ENCODE data around the gene ATP11B.

Gene ATP11B

DNA sequence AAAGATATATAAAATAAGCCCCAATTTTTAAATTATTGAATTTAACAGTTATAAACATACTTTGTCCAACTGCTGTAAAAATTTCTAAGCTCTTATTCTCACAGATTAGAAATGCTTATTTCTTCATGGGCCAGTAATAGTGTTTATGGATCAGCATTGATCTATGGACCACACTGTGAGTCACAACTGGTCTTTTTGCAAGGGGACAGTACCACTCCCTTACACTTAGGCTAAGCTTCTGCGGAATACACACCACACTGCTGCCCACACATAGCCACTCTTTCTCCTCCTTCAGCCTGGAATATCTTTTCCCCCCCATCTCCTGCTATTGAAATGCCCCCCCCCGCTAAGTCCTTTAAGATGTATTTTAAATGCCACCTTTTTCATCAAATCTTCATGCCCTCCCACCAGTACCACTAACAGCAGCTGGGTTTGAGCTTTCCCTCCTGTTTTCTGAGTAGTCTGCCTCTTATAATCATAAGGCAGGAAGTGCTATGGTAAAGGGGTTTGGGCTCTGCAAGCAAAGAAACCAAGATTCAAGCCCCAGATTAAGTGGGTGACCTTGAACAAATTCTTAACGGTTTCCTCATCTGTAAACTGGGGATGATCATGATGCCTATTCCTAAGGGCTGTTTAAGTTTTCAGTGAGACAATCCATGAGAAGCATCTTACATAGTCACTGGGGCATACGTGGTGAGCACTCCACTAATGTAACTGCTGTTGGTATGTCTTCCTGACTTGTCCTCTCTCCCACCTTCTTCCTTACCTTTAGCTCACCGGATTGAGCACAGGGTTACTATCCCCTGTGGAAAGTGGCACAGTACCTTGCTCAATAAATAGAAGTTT is 117.9 kb downstream of the ATP11B start:
- DNase-seq (ENCODE audit: low read depth, low spot score), result no peak

DNA sequence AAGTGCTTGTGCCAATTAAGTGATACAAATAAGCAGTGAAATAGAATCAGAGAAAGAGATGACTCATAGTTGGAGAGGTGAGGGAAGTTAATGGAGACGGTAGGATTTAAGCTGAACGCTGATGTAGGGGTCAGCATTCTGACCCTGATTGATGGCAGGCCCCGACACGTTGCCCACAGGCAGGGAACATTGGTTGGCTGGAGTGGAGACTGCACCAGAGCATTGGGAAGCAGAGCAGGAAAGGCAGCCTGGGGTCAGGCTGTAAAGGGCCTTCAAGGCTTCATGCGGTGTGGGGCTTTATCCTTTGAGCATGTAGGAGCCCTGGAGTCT is 118.4 kb downstream of the ATP11B start:
- DNase-seq (ENCODE audit: low read depth, low spot score), result no peak

DNA sequence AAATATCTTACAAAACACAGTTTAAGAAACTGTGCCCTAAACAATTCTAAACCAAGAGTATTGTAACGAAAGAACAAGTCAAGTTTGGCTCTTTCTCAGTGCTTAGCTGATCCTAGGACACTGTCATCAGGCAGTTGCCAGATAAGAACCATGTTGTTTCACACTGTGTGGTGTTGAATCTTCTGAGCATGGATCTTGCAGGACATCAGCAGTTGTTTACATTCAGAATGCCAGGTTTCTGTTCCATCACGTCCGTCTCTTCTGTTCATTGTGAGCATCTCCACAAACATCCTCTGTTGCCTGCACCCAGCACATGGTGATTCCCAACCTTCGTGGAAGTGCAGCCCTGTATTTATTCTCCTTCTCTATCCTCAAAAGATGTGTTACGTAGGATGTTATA is 119.2 kb downstream of the ATP11B start:
- no peak for DNase-seq (ENCODE audit: low read depth, low spot score)

DNA sequence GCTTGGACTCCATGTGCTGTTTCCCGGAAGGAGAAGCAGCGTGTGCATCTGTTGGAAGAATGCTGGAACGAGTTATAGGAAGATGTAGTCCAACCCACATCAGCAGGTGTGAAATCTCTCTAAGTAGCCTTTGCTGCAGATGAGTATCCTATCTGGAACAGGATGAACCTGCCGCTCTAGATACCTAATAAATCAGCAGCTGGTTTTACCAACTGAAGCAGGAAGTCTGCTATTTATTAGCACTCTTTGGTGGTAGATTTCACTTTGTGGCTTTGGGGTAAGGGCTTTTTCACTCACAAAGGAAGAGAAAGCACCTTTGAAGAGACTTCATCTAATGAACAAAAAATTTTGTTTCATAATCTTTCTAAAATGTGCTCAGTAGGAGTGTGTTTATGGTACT is 120.6 kb downstream of the ATP11B start:
- DNase-seq (ENCODE audit: low read depth, low spot score), result no peak

DNA sequence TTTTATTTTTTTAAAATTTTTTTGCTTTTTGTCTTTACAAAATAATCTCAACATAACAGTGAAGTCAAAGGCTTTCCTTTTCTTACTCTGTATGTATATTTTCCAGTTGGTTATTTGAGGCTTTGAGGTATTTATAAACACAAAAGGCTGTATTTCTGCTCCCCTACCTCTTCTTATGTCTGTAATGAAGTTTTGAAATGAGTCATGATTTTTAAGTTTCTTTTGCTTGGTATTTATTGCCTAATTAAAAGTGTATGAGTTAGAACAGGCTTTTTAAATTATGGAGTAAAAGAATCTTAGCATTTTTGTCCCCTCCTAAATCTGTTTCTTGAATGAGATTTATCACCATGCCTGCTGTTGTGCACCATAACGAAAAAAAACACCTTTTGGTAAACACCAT is 121.0 kb downstream of the ATP11B start:
- no peak for DNase-seq (ENCODE audit: low read depth, low spot score)

DNA sequence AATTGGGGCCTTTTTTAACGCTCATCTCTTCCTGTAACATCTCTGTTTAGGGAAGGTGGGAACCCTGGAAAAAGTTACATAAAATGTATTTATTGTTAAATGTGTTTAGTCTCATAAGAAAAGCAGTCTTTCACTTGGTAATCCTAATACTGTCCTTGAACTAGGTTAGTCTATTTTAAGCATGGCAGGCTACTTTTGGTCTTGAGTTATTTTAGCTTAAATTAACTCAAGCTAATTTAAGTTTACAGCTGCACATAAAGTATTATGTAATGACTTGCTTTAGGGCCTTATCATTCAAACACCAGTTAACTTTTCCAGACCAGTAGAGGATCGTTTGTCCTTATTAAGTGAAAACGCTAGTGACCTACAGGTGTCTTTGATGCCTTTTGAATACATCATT is 123.8 kb downstream of the ATP11B start:
- DNase-seq (ENCODE audit: low read depth, low spot score), result no peak

GRCh38 chr3:182919866-182920357 is 126.6 kb downstream of the ATP11B start:
- no peak for DNase-seq (ENCODE audit: low read depth, low spot score)

DNA sequence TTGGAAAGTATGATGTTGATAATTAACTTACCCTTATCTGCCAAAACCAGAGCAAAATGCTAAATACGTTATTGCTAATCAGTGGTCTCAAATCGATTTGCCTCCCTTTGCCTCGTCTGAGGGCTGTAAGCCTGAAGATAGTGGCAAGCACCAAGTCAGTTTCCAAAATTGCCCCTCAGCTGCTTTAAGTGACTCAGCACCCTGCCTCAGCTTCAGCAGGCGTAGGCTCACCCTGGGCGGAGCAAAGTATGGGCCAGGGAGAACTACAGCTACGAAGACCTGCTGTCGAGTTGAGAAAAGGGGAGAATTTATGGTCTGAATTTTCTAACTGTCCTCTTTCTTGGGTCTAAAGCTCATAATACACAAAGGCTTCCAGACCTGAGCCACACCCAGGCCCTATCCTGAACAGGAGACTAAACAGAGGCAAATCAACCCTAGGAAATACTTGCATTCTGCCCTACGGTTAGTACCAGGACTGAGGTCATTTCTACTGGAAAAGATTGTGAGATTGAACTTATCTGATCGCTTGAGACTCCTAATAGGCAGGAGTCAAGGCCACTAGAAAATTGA is 127.3 kb downstream of the ATP11B start:
- DNase-seq (ENCODE audit: low read depth, low spot score), result no peak

DNA sequence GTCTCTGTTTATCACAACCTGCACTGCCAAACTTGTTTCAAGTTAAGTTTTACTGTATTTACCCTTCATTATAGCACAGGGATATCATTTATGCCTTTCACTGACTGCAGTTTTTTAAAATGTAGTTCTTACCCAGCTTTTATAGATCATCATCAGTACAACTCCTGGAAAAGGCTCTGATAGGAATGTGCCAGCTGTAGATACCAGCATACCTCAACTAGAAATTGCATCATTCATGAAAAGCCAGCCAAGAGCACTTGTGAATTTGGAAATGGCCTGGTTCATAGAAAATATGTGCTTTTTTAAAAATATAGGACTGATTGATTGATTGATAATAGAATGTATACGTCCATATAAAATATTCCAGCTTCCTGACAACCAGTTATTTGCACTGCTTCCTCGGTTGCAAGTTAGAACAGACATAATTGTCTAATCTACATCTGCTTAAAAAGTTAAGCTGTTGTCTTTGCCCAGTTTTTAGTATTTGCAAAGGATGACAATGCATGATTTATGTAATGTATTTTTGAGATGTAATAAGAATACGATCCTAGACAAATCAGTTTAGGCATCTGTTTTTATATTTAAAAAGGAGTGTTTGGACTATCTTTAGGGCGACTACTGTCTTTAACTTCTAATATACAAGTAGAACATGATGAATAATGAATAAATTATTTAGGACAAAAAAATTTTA is 128.5 kb downstream of the ATP11B start:
- DNase-seq (ENCODE audit: low read depth, low spot score), result no peak

DNA sequence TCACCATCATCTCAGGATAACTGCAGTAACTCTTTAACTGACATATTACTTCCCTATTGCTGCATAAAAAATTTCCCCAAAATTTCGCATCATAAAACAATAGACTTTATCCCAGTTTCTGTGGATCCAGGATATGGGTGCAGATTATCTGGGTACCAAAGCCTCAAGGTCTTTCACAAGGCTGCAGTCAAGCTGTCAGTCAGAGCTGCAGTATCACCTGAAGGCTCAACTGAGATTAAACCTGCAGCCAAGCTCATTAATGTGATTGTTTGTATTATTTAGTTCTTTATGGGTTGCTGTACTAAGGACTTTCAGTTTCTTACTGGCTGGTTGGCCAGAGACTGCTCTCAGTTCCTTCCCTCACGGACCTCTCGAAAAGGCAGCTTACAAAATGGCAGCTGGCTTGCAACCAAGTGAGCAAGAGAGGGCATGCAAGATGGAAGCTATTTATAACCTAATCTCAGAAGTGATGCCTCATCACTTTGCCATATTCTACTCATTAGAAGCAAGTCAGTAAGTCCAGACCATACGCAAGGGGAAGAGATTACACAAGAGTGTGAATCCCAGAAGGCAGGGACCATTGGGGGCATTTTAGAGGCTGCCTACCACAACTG is 132.1 kb downstream of the ATP11B start:
- no peak for DNase-seq (ENCODE audit: low read depth, low spot score)

DNA sequence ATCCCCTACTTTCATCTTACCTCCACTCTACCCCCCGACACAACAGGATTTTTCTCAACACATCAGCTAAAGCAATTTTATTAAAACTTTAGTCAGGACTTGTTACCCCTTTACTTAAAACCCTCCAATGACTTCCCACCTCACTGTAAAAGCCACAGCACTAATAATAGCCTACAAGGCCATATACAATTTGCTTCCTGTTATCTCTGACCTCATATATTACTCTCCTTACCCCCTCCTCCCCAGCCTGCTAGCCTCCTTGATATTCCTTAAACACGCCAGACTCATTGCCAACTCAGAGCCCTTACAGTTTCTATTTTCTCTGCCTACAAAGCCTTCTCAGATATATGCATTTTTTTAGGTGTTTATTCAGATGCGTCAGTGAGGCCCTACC is 132.6 kb downstream of the ATP11B start:
- DNase-seq (ENCODE audit: low read depth, low spot score), result no peak

GRCh38 chr3:182935803-182936202 is 142.5 kb downstream of the ATP11B start:
- DNase-seq (ENCODE audit: low read depth, low spot score), result no peak

GRCh38 chr3:182936239-182936917 is 143.1 kb downstream of the ATP11B start:
- no peak for DNase-seq (ENCODE audit: low read depth, low spot score)

GRCh38 chr3:182936918-182937285 is 143.6 kb downstream of the ATP11B start:
- DNase-seq (ENCODE audit: low read depth, low spot score), result no peak

- no peak for DNase-seq (ENCODE audit: low read depth, low spot score)
Measured at GRCh38 chr3:182937293-182938051, 144.2 kb downstream of the ATP11B start.

DNA sequence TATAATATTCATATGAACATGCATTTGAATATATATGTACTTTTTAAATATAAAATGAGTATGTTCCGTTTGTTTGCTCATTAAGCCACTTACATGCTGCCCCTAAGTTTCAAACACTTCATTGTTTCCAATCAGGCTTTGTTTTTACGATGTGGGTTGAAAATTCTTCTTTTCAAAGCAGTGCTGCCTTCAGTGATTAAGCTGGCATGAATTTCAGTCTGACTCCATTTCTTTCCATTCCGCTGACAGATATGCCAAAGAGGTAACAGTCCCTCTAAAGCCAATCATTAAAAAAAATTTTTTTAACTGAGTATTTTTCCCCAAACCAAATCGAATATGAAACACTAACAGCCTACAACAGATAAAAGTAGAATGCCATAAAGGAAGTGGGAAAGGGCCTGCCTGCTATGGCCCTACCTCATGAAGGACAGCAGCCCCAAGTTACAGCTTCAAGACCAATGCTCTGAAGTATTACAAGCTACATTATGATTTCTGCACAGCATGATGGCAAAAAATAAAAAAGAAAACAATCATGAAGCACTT is 147.0 kb downstream of the ATP11B start:
- DNase-seq (ENCODE audit: low read depth, low spot score), result no peak

- no peak for DNase-seq (ENCODE audit: low read depth, low spot score)
Measured at GRCh38 chr3:182941719-182942118, 148.4 kb downstream of the ATP11B start.

GRCh38 chr3:182947888-182948287 is 154.6 kb downstream of the ATP11B start:
- no peak for DNase-seq (ENCODE audit: low read depth, low spot score)

GRCh38 chr3:182948305-182948704 is 155.0 kb downstream of the ATP11B start:
- no peak for DNase-seq (ENCODE audit: low read depth, low spot score)

DNA sequence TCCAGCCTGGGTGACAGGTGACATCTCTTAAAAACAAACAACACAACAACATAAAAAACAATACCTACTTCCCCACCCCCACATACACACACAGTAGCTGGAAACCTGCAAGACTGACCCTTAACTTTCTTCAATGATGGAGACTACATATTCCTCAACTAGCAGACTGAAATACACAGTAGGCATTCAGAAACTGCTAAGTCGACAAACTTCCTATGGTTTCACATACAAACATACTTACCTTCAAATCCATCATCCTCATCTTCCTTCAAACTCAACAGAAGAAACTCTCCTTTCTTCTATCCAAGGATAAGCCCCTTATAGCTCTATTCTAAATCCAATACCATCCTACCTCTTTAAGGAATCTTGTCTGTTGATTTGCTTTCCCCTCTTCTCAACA is 156.4 kb downstream of the ATP11B start:
- no peak for DNase-seq (ENCODE audit: low read depth, low spot score)
